GM18907 (cell line): ENCODE measurements around the gene CALHM4.

ENCODE experiments used
- ATAC-seq: cut with Tn5 transposase; IDR thresholded peaks from one replicate; pipeline ENCODE4 v1.9.1; 2021; ENCODE audit warnings: mild to moderate bottlenecking, moderate library complexity; ENCODE audit not compliant: unreplicated experiment

The CALHM4 gene

GRCh38 chr6:116536216-116536621, 17.3 kb upstream of the CALHM4 start:
- ATAC-seq = peak; percentile 60

- ATAC-seq = no peak
These were observed 11.1 kb upstream of the CALHM4 start for GRCh38 chr6:116542426-116542825.

- ATAC-seq = no peak
These were observed 10.4 kb upstream of the CALHM4 start for GRCh38 chr6:116543149-116543548.

- ATAC-seq = no peak
These were observed 7.9 kb upstream of the CALHM4 start, which contains the start of gene TRAPPC3L for GRCh38 chr6:116545651-116546050. Gene TRAPPC3L (minus strand): TSS chr6:116545684. CDS start chr6:116545514, 170 bp downstream.

- ATAC-seq = no peak
These were observed 6.2 kb upstream of the CALHM4 start for GRCh38 chr6:116547358-116547757.

- no peak for ATAC-seq
These were observed 2.8 kb upstream of the CALHM4 start for GRCh38 chr6:116550796-116551195.

GRCh38 chr6:116556065-116556464, 2.5 kb downstream of the CALHM4 start:
- ATAC-seq = no peak

- ATAC-seq = no peak
These were observed 3.4 kb downstream of the CALHM4 start for GRCh38 chr6:116556814-116557415.

- ATAC-seq = no peak
These were observed 4.3 kb downstream of the CALHM4 start for GRCh38 chr6:116557893-116558292.

GRCh38 chr6:116560130-116560529, 6.6 kb downstream of the CALHM4 start:
- no peak for ATAC-seq

GRCh38 chr6:116561377-116562018, 7.9 kb downstream of the CALHM4 start:
- ATAC-seq = peak; percentile 64

- ATAC-seq = no peak
These were observed 8.5 kb downstream of the CALHM4 start for GRCh38 chr6:116562019-116562403.

- ATAC-seq = no peak
These were observed 9.1 kb downstream of the CALHM4 start for GRCh38 chr6:116562614-116563013.

- no peak for ATAC-seq
These were observed 10.3 kb downstream of the CALHM4 start for GRCh38 chr6:116563830-116564229.

GRCh38 chr6:116564311-116564710, 10.8 kb downstream of the CALHM4 start:
- ATAC-seq = no peak

- peak; percentile 46 for ATAC-seq
These were observed 11.6 kb downstream of the CALHM4 start for GRCh38 chr6:116564921-116565872.

GRCh38 chr6:116568111-116568510, 14.6 kb downstream of the CALHM4 start:
- ATAC-seq = no peak

GRCh38 chr6:116568821-116569755, 15.5 kb downstream of the CALHM4 start:
- no peak for ATAC-seq

- ATAC-seq = peak; percentile 97
These were observed 17.5 kb downstream of the CALHM4 start, which contains the start of gene RWDD1 for GRCh38 chr6:116570856-116571682. Gene RWDD1 (plus strand): TSS chr6:116571504. CDS start chr6:116571583, 79 bp downstream.

- no peak for ATAC-seq
These were observed 18.1 kb downstream of the CALHM4 start for GRCh38 chr6:116571683-116572000.
